ENCODE results near the gene PCDH9.

GRCh38 chr13:66265371-66265770 is 964.8 kb downstream of the PCDH9 start:
- TF ChIP-seq CTCF (IDR thresholded peaks at IDR 0.05) = no peak
- TF ChIP-seq REST (IDR thresholded peaks at IDR 0.05; ENCODE audit: insufficient read depth in 1 of 2, low read depth in 2 of 2, low read length in 1 of 2) = no peak
- TF ChIP-seq POLR2AphosphoS5 (IDR thresholded peaks at IDR 0.05; ENCODE audit: low read depth, low read length) = no peak
